ENCODE results near the gene ZNF200. TPM values are rescaled to one million over a fixed set of nuclear protein-coding genes. Genes with fewer than 3 reads are reported as not detected.

ZNF200 gene
- total RNA-seq, 1 experiment from 2014 or later: 8.8 TPM

DNA sequence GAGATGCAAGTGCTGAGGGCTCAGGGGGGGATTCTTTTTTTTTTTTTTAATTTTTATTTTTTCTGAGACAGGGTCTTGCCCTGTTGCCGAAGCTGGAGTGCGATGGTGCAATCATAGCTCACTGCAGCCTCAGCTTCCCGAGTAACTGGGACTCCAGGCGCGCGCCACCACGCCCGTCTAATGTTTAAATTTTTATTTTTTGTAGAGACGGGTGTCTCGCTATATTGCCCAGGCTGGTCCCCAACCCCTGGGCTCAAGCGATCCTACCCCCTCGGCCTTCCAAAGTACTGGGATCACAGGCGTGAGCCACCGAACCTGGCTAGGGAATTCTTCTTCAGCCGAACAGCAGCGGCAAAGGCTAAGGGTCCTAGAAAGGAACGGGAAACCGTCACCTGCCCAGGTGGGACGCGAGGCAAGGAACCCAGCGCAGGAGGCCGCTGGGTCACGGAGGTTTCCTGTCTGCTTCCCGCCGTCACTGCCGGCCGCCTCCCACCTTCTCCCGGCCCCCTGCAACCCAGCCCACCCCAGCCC lies 60.3 kb downstream of the ZNF200 start:
- intact Hi-C loops (cut with micrococcal nuclease): loop anchor here (2.0 to 10.0 kb wide), 2 partner anchors 24 to 120 kb away; no protein-coding TSS in a partner anchor
- H3K27me3 ChIP-seq (ENCODE audit: insufficient read depth, low read length): no peaks in the 10 kb centered on the region
- BruUV-seq (replicated peaks): no TSS peak
- no peaks in the 10 kb centered on the region for H3K9me2 ChIP-seq (ENCODE audit: insufficient read depth)
- H3K9ac ChIP-seq (ENCODE audit: low read length): no peak overlapping the region
- no peaks in the 10 kb centered on the region for H3K36me3 ChIP-seq (ENCODE audit: control insufficient read depth in 1 of 2, insufficient read depth in 2 of 2, low read length in 2 of 2)
- peak overlapping the region; percentile 26 for H3K27ac ChIP-seq (ENCODE audit: low read depth, low read length)
- peak overlapping the region; percentile 61 for H3K4me2 ChIP-seq (ENCODE audit: low read length)
- TF ChIP-seq, protein P1, sequence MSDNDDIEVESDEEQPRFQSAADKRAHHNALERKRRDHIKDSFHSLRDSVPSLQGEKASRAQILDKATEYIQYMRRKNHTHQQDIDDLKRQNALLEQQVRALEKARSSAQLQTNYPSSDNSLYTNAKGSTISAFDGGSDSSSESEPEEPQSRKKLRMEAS (IDR thresholded peaks at IDR 0.05): no peak
- H3K4me3 ChIP-seq (replicated peaks in 1 of 2; ENCODE audit: low read depth in 1 of 2, low read length in 2 of 2): peak overlapping the region in 1 of 2 experiments; percentile 46; a peak in 1 of 4 replicates
- ATAC-seq (no peak), DNase-seq (ENCODE audit: low read depth, low spot score) (no peak)
- RAD21 ChIA-PET (ENCODE audit: low non-redundant PET in 1 of 2, low total read pairs in 2 of 2, uncharacterized antibody in 2 of 2, unreplicated experiment in 2 of 2): interaction anchor here in 1 of 2 experiments (1.2 kb wide), 1 partner anchor 16 kb away, joined by 4 read pairs; no protein-coding TSS in a partner anchor
- CTCF ChIA-PET: interaction anchor here (1.1 to 5.6 kb wide), 8 partner anchors 9 to 45 kb away, joined by 3 to 41 read pairs (median 12); no protein-coding TSS in a partner anchor
- H2AFZ ChIP-seq (ENCODE audit: low read depth, low read length, poor library complexity, severe bottlenecking): peak overlapping the region; percentile 97
- POLR2A ChIA-PET: interaction anchor here (0.6 to 1.8 kb wide), 8 partner anchors 9 to 270 kb away, joined by 3 to 9 read pairs (median 3); partner anchors contain the start of gene ZNF213
- H3K9me3 ChIP-seq (ENCODE audit: control insufficient read depth in 1 of 2, insufficient read depth in 1 of 2, low read depth in 1 of 2, low read length in 2 of 2): no peaks in the 10 kb centered on the region
- H3K79me2 ChIP-seq (ENCODE audit: insufficient read depth, low read length): no peaks in the 10 kb centered on the region
- H3K4me1 ChIP-seq (ENCODE audit: control insufficient read depth in 1 of 2, insufficient read depth in 2 of 2, low read length in 2 of 2): peaks cover 35 to 54% of the 10 kb centered on the region in 2 experiments
- H4K20me1 ChIP-seq (ENCODE audit: insufficient read depth): no peaks in the 10 kb centered on the region

DNA sequence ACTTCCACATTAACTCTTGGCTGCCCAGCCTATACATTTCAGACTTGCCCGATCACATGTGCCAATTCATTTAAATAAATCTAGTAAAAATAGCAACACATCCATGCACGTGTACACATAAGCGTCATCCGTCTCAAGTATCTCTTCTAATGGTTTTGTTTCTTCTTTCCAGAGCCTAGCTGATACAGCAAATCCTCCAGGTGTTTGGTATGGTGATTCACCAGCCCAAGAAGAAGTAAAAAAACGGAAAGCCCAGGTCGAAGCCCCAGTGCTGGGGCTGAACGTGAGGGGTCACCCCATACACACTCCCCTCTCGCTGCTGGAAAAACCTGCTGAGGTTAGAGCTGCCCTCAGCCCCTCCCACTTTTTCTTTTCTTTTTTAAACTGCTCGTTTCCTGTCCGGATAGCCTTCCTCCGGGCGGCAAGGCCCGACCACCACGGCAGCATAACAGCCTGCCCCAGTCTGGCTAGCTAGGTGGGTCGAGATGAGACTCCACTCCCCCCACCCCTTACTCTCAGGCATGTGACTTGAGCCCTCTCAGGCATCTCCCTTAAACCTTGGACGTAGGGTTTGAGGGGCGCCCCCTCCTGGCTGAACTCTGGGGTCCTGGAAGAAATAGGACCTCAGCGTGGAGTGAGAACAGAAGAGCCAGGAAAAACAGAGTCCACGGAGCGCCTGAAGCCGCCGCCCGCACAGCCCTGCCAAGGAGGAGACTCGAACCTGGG lies 60.9 kb downstream of the ZNF200 start:
- Histone ChIP-seq H3K9ac (ENCODE audit: low read length) (peak overlapping the region; percentile 15), H4K20me1 (ENCODE audit: insufficient read depth) (no peaks in the 10 kb centered on the region), H3K27ac (ENCODE audit: low read depth, low read length) (peak overlapping the region; percentile 26), H3K9me2 (ENCODE audit: insufficient read depth) (no peaks in the 10 kb centered on the region), H3K4me3 (replicated peaks in 1 of 2; ENCODE audit: low read depth in 1 of 2, low read length in 2 of 2) (peak overlapping the region; percentile 23 to 24), H3K79me2 (ENCODE audit: insufficient read depth, low read length) (no peaks in the 10 kb centered on the region), H3K4me2 (ENCODE audit: low read length) (peak overlapping the region; percentile 61), H3K4me1 (ENCODE audit: control insufficient read depth in 1 of 2, insufficient read depth in 2 of 2, low read length in 2 of 2) (peaks cover 35 to 54% of the 10 kb centered on the region in 2 experiments), H3K36me3 (ENCODE audit: control insufficient read depth in 1 of 2, insufficient read depth in 2 of 2, low read length in 2 of 2) (no peaks in the 10 kb centered on the region), H2AFZ (ENCODE audit: low read depth, low read length, poor library complexity, severe bottlenecking) (peak overlapping the region; percentile 97), H3K9me3 (ENCODE audit: control insufficient read depth in 1 of 2, insufficient read depth in 1 of 2, low read depth in 1 of 2, low read length in 2 of 2) (no peaks in the 10 kb centered on the region), H3K27me3 (ENCODE audit: insufficient read depth, low read length) (no peaks in the 10 kb centered on the region)
- TF ChIP-seq, protein P2, sequence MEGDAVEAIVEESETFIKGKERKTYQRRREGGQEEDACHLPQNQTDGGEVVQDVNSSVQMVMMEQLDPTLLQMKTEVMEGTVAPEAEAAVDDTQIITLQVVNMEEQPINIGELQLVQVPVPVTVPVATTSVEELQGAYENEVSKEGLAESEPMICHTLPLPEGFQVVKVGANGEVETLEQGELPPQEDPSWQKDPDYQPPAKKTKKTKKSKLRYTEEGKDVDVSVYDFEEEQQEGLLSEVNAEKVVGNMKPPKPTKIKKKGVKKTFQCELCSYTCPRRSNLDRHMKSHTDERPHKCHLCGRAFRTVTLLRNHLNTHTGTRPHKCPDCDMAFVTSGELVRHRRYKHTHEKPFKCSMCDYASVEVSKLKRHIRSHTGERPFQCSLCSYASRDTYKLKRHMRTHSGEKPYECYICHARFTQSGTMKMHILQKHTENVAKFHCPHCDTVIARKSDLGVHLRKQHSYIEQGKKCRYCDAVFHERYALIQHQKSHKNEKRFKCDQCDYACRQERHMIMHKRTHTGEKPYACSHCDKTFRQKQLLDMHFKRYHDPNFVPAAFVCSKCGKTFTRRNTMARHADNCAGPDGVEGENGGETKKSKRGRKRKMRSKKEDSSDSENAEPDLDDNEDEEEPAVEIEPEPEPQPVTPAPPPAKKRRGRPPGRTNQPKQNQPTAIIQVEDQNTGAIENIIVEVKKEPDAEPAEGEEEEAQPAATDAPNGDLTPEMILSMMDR (IDR thresholded peaks at IDR 0.05 in 2 of 3, conservative IDR thresholded peaks at IDR 0.05 in 1 of 3; ENCODE audit: borderline replicate concordance in 1 of 3, insufficient read depth in 1 of 3, low read depth in 2 of 3, low read length in 2 of 3): peak in 2 of 3 experiments; percentile 89 to 94; a peak in 4 of 6 replicates
- TF ChIP-seq, protein P1 (IDR thresholded peaks at IDR 0.05): no peak
- TF ChIP-seq EZH2 (IDR thresholded peaks at IDR 0.05): no peak
- TF ChIP-seq YY1 (IDR thresholded peaks at IDR 0.05; ENCODE audit: extremely low read depth, insufficient replicate concordance, low read depth, low read length): peak; percentile 29
- peak; percentile 44 for TF ChIP-seq POLR2A (IDR thresholded peaks at IDR 0.05; ENCODE audit: borderline replicate concordance, extremely low read depth, insufficient read depth, insufficient read length)
- peak; percentile 20; the same call in 1 of the 2 replicates for TF ChIP-seq POLR2AphosphoS5 (IDR thresholded peaks at IDR 0.05; ENCODE audit: low read depth, low read length)
- ChIA-PET CTCF (interaction anchor here (1.1 to 5.6 kb wide), 8 partner anchors 8 to 44 kb away, joined by 3 to 41 read pairs (median 12); no protein-coding TSS in a partner anchor), POLR2A (interaction anchor here (0.7 to 2.0 kb wide), 6 partner anchors 10 to 270 kb away, joined by 3 to 9 read pairs (median 4); no protein-coding TSS in a partner anchor), RAD21 (ENCODE audit: low non-redundant PET in 1 of 2, low total read pairs in 2 of 2, uncharacterized antibody in 2 of 2, unreplicated experiment in 2 of 2) (interaction anchor here in 1 of 2 experiments (1.2 kb wide), 1 partner anchor 16 kb away, joined by 4 read pairs; no protein-coding TSS in a partner anchor)
- no TSS peak for BruUV-seq (replicated peaks)
- no peak for DNase-seq (ENCODE audit: low read depth, low spot score)
- peak; percentile 30 for ATAC-seq
- intact Hi-C loops (cut with micrococcal nuclease): loop anchor here (2.0 to 10.0 kb wide), 3 partner anchors 23 to 119 kb away; no protein-coding TSS in a partner anchor
